ENCODE results near the gene SERPINA9. TPM values are rescaled to one million over a fixed set of nuclear protein-coding genes. Genes with fewer than 3 reads are reported as not detected.

The SERPINA9 gene
- total RNA-seq, 1 experiment from 2014 or later: not detected

- Histone ChIP-seq H3K4me3 (no peak overlapping the region), H3K36me3 (no peaks in the 10 kb centered on the region), H3K27me3 (no peaks in the 10 kb centered on the region), H3K9me3 (no peaks in the 10 kb centered on the region)
- DNase-seq: no peak
Observed at GRCh38 chr14:94451826-94452225, 24.2 kb downstream of the SERPINA9 start.

- Histone ChIP-seq H3K9me3 (no peaks in the 10 kb centered on the region), H3K27me3 (no peaks in the 10 kb centered on the region), H3K4me3 (no peak overlapping the region), H3K36me3 (no peaks in the 10 kb centered on the region)
- DNase-seq: no peak
Observed at GRCh38 chr14:94451091-94451771, 24.8 kb downstream of the SERPINA9 start.

DNA sequence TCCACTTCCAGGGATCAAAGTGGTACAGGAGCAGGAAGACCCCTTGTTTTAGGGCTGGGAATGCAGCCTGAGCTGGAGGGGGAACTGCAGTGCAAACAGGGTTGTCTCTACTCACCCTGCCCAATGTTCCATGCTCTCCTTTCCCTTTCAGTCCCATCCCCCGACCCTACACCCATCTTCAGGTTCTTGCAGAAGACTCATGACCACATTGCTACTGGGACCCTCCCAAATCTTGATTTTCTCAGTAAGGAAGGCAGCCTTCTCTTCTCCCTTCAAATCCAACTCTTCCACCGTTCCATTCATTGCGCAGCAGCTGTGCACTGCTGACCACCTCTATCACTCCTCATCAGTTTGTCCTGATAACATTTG, 25.3 kb downstream of the SERPINA9 start:
- Histone ChIP-seq H3K36me3 (no peaks in the 10 kb centered on the region), H3K4me3 (no peak overlapping the region), H3K27me3 (no peaks in the 10 kb centered on the region), H3K9me3 (no peaks in the 10 kb centered on the region)
- no peak for DNase-seq

DNA sequence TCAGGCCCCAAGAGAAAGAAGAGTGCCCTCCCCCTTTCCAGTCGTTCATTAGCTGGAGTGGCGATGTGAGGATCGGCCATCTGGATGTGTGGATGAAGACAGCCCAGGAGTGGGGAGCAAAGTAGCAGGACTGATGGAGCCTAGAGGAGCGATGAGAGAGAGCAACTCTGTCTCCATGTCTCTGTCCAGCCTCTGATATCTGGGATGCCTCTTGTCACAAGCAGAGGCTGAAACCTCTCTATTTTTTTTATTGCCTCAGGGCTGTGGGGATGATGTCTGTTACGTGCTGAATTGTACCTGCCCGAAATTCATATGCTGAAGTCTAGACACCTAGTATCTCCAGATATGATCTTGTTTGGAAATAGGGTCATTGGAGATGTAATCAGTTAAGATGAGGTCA, 26.1 kb downstream of the SERPINA9 start:
- H3K36me3 ChIP-seq: no peaks in the 10 kb centered on the region
- no peaks in the 10 kb centered on the region for H3K9me3 ChIP-seq
- H3K4me3 ChIP-seq: no peak overlapping the region
- no peaks in the 10 kb centered on the region for H3K27me3 ChIP-seq
- no peak for DNase-seq

- no peaks in the 10 kb centered on the region for H3K36me3 ChIP-seq
- no peak for DNase-seq
- no peak overlapping the region for H3K4me3 ChIP-seq
- H3K27me3 ChIP-seq: no peaks in the 10 kb centered on the region
- no peaks in the 10 kb centered on the region for H3K9me3 ChIP-seq
Observed at GRCh38 chr14:94448071-94448808, 27.8 kb downstream of the SERPINA9 start.

GRCh38 chr14:94447206-94447605, 28.8 kb downstream of the SERPINA9 start:
- no peak for DNase-seq
- Histone ChIP-seq H3K36me3 (no peaks in the 10 kb centered on the region), H3K4me3 (no peak overlapping the region), H3K27me3 (no peaks in the 10 kb centered on the region), H3K9me3 (no peaks in the 10 kb centered on the region)

GRCh38 chr14:94446126-94446525, 29.9 kb downstream of the SERPINA9 start:
- no peak overlapping the region for H3K4me3 ChIP-seq
- H3K36me3 ChIP-seq: no peaks in the 10 kb centered on the region
- DNase-seq: no peak

GRCh38 chr14:94445003-94445402, 31.0 kb downstream of the SERPINA9 start:
- no peak overlapping the region for H3K4me3 ChIP-seq
- H3K27me3 ChIP-seq: no peaks in the 10 kb centered on the region
- H3K36me3 ChIP-seq: no peaks in the 10 kb centered on the region
- no peaks in the 10 kb centered on the region for H3K9me3 ChIP-seq
- no peak for DNase-seq

More at GRCh38 chr14:94446126-94446525, 29.9 kb downstream of the SERPINA9 start:
- no peaks in the 10 kb centered on the region for H3K27me3 ChIP-seq
- H3K9me3 ChIP-seq: no peaks in the 10 kb centered on the region

DNA sequence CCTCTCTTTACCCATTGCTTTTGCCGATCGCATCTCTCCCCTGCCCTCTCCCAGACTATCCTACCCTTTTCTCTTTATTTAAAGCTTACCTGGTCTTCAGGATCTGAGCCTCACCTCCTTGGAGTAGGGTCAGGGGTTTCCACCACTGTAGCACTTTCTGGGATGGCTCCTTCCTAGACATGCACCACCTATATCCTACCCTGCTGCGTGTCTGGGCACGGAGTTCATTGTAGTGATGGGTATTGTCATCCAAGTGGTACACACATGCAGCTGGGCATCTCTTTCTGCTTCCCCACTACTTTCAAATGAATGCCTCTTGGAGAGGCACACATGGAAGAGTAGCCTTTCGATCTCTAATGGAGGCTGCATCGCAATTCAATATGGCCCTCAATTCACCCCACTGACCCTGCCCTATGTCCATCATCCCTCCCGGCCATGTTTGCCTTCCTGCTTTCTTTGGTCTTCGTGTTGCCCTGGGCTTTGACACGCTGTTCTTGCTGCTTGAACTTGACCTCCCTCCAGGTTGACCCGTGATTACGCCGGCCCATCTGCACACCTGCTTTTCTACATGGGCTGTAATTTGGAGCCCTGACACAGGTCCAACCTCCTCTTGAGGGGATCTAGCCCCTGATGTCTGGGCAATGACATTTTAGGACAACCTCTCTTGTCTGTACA, 34.3 kb downstream of the SERPINA9 start:
- Histone ChIP-seq H3K27me3 (no peaks in the 10 kb centered on the region), H3K4me3 (no peak overlapping the region), H3K36me3 (no peaks in the 10 kb centered on the region), H3K9me3 (no peaks in the 10 kb centered on the region)
- DNase-seq: no peak

DNA sequence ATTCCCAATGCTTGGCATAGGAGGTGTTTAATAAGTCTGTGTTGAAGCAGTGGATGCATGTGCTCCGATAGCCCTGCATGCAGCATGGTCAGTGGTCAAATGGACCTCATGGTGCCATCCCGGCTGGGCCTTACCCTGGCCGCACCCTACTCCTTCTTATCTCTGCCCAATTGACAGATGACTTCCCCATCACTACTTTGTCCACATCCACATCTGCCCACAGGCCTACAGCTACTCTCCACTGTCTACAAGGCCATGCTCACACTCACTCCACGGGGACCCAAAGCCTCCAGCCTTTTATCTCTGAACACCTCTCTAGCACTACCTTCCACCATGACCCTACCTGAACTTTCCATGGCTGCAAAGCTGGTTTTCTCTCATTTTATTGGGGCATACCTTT, 34.9 kb downstream of the SERPINA9 start:
- no peak for DNase-seq
- no peaks in the 10 kb centered on the region for H3K9me3 ChIP-seq
- H3K4me3 ChIP-seq: no peak overlapping the region
- H3K27me3 ChIP-seq: no peaks in the 10 kb centered on the region
- H3K36me3 ChIP-seq: no peaks in the 10 kb centered on the region

DNA sequence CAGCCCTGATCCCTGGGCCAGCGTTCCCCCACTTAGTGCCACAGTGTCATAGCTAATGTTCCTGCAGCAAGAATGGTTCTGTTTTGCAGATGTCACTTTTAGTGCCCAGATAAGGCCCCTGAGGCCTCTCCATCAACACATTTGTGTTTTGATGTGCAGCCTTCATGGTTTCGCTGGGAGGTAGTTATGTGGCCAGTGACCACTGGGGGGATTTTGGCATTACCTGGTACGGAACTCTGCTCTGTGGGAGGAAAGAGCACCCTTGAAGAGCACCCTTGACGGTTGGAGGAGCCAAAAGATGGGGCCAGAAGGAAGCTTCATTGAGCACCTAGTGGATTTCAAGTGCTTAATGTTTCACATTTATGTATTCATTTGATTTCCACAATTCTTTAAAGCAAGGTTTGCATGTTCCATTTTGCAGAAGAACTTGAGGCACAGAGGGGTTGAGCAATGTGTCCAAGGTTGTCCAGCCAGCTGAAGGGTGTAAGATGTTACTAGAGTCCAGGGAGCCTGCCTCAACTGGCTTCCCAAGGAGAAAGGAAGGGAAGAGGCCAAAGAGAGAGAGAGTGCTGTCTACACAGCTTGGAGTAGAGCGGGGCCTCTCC, 36.4 kb downstream of the SERPINA9 start:
- no peaks in the 10 kb centered on the region for H3K27me3 ChIP-seq
- H3K36me3 ChIP-seq: no peaks in the 10 kb centered on the region
- no peaks in the 10 kb centered on the region for H3K9me3 ChIP-seq
- H3K4me3 ChIP-seq: no peak overlapping the region
- DNase-seq: no peak

DNA sequence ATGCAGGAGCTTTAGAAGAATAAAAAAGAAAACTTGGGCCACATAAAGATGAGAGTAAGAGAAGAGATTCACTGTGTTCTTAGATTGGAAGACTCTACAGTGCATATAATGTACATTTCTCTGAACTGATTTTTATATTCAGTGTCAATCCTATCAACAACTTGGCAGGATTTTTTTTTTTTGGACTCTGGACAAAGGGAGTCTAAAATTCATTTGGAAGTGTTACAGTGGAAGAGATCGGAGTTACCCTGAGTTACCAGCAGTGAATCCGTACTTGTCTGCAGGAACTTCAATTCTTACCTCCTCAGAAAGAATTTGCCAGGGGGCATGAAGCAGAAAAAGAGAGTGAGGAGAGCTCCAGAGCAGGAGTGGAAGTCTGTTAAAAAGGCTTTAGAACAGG, 47.4 kb downstream of the SERPINA9 start:
- Histone ChIP-seq H3K27me3 (no peaks in the 10 kb centered on the region), H3K9me3 (no peaks in the 10 kb centered on the region), H3K4me3 (no peak overlapping the region), H3K36me3 (no peaks in the 10 kb centered on the region)
- no peak for DNase-seq

DNA sequence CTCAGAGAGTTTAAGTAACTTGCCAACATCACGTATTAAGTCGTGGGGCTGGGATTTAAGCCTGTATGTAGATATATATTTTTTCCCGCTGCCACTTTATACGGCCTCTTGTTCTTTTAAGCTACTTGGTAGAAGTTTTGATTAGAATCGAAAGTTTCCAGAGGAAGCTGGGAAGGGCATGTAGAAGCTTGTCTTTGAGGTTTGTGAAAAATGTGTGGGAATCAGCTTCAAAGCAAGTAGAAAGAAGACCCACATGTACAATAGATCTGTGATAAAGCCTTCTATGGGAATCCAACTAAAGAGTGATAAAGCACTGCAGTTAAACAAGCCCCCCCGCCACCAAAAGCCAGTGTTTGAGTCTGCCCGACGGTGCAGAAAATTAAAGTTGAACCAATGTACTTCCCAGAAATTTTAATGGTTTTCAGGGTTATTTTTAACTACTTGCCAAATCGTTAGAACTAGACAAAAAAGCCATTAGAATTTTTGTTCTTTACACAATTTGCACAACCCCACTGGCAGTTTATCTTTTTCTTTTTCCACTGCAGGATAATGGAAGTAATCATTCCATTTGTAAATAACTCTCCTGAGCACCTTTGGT, 48.9 kb downstream of the SERPINA9 start:
- Histone ChIP-seq H3K36me3 (no peaks in the 10 kb centered on the region), H3K27me3 (no peaks in the 10 kb centered on the region), H3K9me3 (no peaks in the 10 kb centered on the region), H3K4me3 (no peak overlapping the region)
- DNase-seq: no peak

DNA sequence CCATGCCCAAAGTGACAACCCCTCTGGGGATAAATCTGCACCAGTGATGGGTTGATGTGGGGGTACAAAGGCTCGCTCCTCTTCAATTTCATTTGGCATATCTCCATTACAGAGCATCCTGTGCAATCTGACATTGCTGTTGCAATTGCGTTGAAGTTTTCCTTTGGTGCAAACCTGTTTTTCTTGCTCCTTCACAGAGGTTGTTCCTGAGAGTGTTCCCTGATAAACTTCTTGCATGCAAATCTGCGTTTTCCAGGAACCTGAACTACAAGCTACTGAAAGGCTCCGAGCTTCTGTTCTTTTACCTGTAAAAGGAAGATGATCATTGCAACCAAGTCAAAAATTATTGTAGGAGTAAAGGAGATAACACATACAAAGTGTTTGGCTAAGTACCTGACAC, 49.5 kb downstream of the SERPINA9 start:
- H3K36me3 ChIP-seq: no peaks in the 10 kb centered on the region
- no peak for DNase-seq
- H3K9me3 ChIP-seq: no peaks in the 10 kb centered on the region
- H3K4me3 ChIP-seq: no peak overlapping the region
- no peaks in the 10 kb centered on the region for H3K27me3 ChIP-seq

DNA sequence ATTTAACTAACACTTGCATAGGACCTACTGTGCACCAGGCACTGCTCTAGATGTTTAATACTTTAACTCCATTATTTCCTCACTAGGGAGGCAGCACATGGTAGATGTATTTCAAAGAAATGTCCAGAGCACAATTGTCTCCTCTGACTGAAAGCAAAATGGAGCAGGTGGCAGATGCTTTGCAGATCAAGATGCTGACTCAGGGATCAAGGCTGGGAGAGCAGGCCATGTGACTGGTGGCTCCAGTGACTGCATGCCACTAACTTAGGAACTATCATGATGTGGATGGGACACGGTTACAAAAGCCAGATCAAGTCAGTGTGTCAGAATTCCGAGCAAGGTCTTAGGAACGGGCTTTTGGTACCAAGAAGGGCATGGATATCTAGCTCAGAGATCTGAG, 51.6 kb downstream of the SERPINA9 start:
- no peaks in the 10 kb centered on the region for H3K9me3 ChIP-seq
- no peak for DNase-seq
- H3K36me3 ChIP-seq: no peaks in the 10 kb centered on the region
- H3K4me3 ChIP-seq: no peak overlapping the region
- H3K27me3 ChIP-seq: no peaks in the 10 kb centered on the region

DNA sequence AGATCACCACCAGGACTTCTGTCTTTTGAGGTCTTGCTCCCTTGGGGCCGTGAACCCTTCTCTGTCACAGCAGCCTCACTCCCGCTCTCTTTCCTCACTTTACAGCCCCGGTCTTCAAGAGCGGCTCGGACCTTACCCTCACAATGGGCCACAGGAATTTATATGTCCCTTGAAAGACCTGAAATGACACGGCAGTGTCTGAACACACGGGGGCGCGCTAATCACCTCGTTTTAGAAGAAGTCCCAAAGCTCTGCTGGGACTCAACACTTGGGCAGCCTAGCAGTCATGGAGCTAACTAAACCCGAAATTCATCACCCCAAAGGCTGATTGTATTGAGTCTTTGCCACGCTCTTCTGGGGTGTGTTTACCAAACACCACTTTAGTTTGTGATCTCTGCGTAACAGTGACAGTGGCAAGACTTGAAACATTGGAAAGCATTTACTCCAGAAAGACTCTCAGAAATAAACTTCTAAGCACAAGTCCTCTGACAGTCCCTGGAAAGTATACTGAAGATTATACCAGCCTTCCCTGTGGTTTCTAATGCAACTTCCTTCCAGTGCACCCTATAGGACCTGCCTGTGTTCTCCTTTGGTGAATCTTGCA, 52.4 kb downstream of the SERPINA9 start:
- H3K27me3 ChIP-seq: no peaks in the 10 kb centered on the region
- H3K4me3 ChIP-seq: no peak overlapping the region; the same call in 1 of the 2 replicates
- no peaks in the 10 kb centered on the region for H3K36me3 ChIP-seq
- peak; percentile 44 for DNase-seq
- H3K9me3 ChIP-seq: no peaks in the 10 kb centered on the region

DNA sequence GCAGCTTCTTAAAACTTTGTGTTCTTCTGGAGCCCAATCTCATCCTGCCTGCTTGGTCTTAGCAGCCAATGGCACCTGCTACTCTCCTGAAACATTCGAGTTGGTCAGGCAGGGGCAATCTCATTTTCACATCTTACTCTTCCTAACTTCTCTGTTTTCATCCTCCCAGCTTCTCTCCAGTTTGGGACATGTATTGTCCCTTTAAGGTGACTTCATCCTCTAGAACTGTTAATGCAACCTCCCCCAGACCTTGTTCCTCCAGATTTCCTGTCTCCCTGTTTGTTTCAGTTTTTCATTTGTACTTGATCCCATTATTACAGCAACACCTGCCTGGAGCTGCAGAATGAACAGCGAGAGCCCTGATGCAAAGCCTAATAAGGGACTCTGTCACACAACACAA, 54.7 kb downstream of the SERPINA9 start:
- no peaks in the 10 kb centered on the region for H3K27me3 ChIP-seq
- H3K36me3 ChIP-seq: no peaks in the 10 kb centered on the region
- no peaks in the 10 kb centered on the region for H3K9me3 ChIP-seq
- DNase-seq: no peak
- no peak overlapping the region for H3K4me3 ChIP-seq
